ENCODE measurements around the gene TRAPPC2B. TPM values are rescaled to one million over a fixed set of nuclear protein-coding genes. Genes with fewer than 3 reads are reported as not detected.

Gene TRAPPC2B
- total RNA-seq, 3 donors from 2014 or later = 1.8 to 4.5 (median 3.3) TPM

GRCh38 chr19:57389730-57390598 is 26.6 kb downstream of the TRAPPC2B start, which contains the start of gene ZNF548:
ZNF548 (plus strand) TSS chr19:57389854; CDS start chr19:57390100, 246 bp downstream.
- Mint-ChIP-seq H3K4me1 (ENCODE audit: low read depth) (peaks cover 27% of the 10 kb centered on the region), H3K27me3 (ENCODE audit: low read depth) (no peaks in the 10 kb centered on the region), H3K9me3 (peaks cover 19% of the 10 kb centered on the region), H3K4me3 (peak within 1 kb of the TSS; percentile 95), H3K36me3 (ENCODE audit: insufficient read depth) (peaks cover 35% of the 10 kb centered on the region)
- DNase-seq (peak; percentile 96), ATAC-seq (peak; percentile 99)

- peaks cover 84% of the 10 kb centered on the region for H3K36me3 Mint-ChIP-seq (ENCODE audit: insufficient read depth)
- ATAC-seq = no peak
- DNase-seq = no peak
- peaks cover 51% of the 10 kb centered on the region for H3K9me3 Mint-ChIP-seq
- H3K27me3 Mint-ChIP-seq (ENCODE audit: low read depth) = no peaks in the 10 kb centered on the region
- no peak overlapping the region for H3K4me3 Mint-ChIP-seq
- peaks cover 15% of the 10 kb centered on the region for H3K4me1 Mint-ChIP-seq (ENCODE audit: low read depth)
Observed at GRCh38 chr19:57395710-57396109, 32.4 kb downstream of the TRAPPC2B start.

GRCh38 chr19:57398868-57399267 is 35.5 kb downstream of the TRAPPC2B start:
- ATAC-seq (no peak), DNase-seq (no peak)
- H3K36me3 Mint-ChIP-seq (ENCODE audit: insufficient read depth) = peaks cover 73% of the 10 kb centered on the region
- H3K27me3 Mint-ChIP-seq (ENCODE audit: low read depth) = no peaks in the 10 kb centered on the region
- H3K9me3 Mint-ChIP-seq = peaks cover 53% of the 10 kb centered on the region
- no peak overlapping the region for H3K4me3 Mint-ChIP-seq
- no peaks in the 10 kb centered on the region for H3K4me1 Mint-ChIP-seq (ENCODE audit: low read depth)

- Mint-ChIP-seq H3K4me3 (no peak overlapping the region), H3K27me3 (ENCODE audit: low read depth) (no peaks in the 10 kb centered on the region), H3K36me3 (ENCODE audit: insufficient read depth) (peaks cover 22% of the 10 kb centered on the region), H3K9me3 (peaks cover 15% of the 10 kb centered on the region), H3K4me1 (ENCODE audit: low read depth) (peaks cover 4% of the 10 kb centered on the region)
- ATAC-seq (no peak), DNase-seq (no peak)
Observed at GRCh38 chr19:57403737-57404563, 40.6 kb downstream of the TRAPPC2B start.

- ATAC-seq (peak; percentile 32 to 35), DNase-seq (peak; percentile 67)
- no peak overlapping the region for H3K4me3 Mint-ChIP-seq
- peaks cover 3% of the 10 kb centered on the region for H3K36me3 Mint-ChIP-seq (ENCODE audit: insufficient read depth)
- no peaks in the 10 kb centered on the region for H3K9me3 Mint-ChIP-seq
- H3K4me1 Mint-ChIP-seq (ENCODE audit: low read depth) = peaks cover 14% of the 10 kb centered on the region
- no peaks in the 10 kb centered on the region for H3K27me3 Mint-ChIP-seq (ENCODE audit: low read depth)
Observed at GRCh38 chr19:57406516-57407123, 43.3 kb downstream of the TRAPPC2B start.

GRCh38 chr19:57410877-57411671 is 47.7 kb downstream of the TRAPPC2B start, which contains the start of gene ZNF17:
ZNF17 (plus strand) TSS chr19:57411161; CDS start chr19:57413616, 2,455 bp downstream.
- Mint-ChIP-seq H3K4me1 (ENCODE audit: low read depth) (peaks cover 30% of the 10 kb centered on the region), H3K4me3 (peak within 1 kb of the TSS; percentile 95), H3K36me3 (ENCODE audit: insufficient read depth) (peaks cover 21% of the 10 kb centered on the region), H3K27me3 (ENCODE audit: low read depth) (no peaks in the 10 kb centered on the region), H3K9me3 (peaks cover 15% of the 10 kb centered on the region)
- DNase-seq (peak; percentile 87), ATAC-seq (peak; percentile 100)

Other genes with a start within 250 kb of the TRAPPC2B start
- gene USP29, start 243.6 kb upstream of the TRAPPC2B start, total RNA-seq = not detected
- not detected for gene ZIM3, start 218.3 kb upstream of the TRAPPC2B start, total RNA-seq
- not detected for gene DUXA, start 196.1 kb upstream of the TRAPPC2B start, total RNA-seq
- gene ZNF264, start 172.1 kb upstream of the TRAPPC2B start, total RNA-seq = 10 to 100 TPM; 20.2 to 26.9 (median 22.1) TPM
- gene AURKC, start 132.5 kb upstream of the TRAPPC2B start, total RNA-seq = 1 to 10 TPM in 1 of 3 donors, under 1 TPM in 1, not detected in 1; 0.82 to 1.2 TPM
- 10 to 100 TPM in 2 of 3 donors, 1 to 10 TPM in 1; 9.6 to 12.3 (median 12.0) TPM for gene ZNF805, start 122.9 kb upstream of the TRAPPC2B start, total RNA-seq
- gene ZNF460, start 83.1 kb upstream of the TRAPPC2B start, total RNA-seq = 10 to 100 TPM; 30.1 to 52.2 (median 49.2) TPM
- 1 to 10 TPM; 3.3 to 5.0 (median 3.5) TPM for gene ZNF543, start 43.1 kb upstream of the TRAPPC2B start, total RNA-seq
- 1 to 10 TPM; 3.3 to 4.5 (median 4.1) TPM for gene ZNF304, start 12.3 kb upstream of the TRAPPC2B start, total RNA-seq
- under 1 TPM; 0.63 to 0.76 (median 0.71) TPM for gene ZNF547, start within 50 bp of the TRAPPC2B start, total RNA-seq
- 10 to 100 TPM in 1 of 3 donors, 1 to 10 TPM in 2; 6.3 to 10.7 (median 8.7) TPM for gene ZNF548, start 26.3 kb downstream of the TRAPPC2B start, total RNA-seq
- gene ZNF17, start 47.6 kb downstream of the TRAPPC2B start, total RNA-seq = 10 to 100 TPM in 2 of 3 donors, 1 to 10 TPM in 1; 8.9 to 11.1 (median 10.8) TPM
- 10 to 100 TPM; 23.2 to 32.8 (median 26.5) TPM for gene ZNF749, start 71.8 kb downstream of the TRAPPC2B start, total RNA-seq
- under 1 TPM in 1 of 3 donors, not detected in 2; 0.08 TPM for gene VN1R1, start 93.6 kb downstream of the TRAPPC2B start, total RNA-seq
- 1 to 10 TPM; 3.1 to 3.7 (median 3.2) TPM for gene ZNF772, start 114.0 kb downstream of the TRAPPC2B start, total RNA-seq
- gene ZNF419, start 124.2 kb downstream of the TRAPPC2B start, total RNA-seq = 1 to 10 TPM; 3.3 to 4.2 (median 3.9) TPM
- 1 to 10 TPM; 4.5 to 4.6 (median 4.5) TPM for gene ZNF773, start 136.4 kb downstream of the TRAPPC2B start, total RNA-seq
- gene ZNF549, start 163.8 kb downstream of the TRAPPC2B start, total RNA-seq = 1 to 10 TPM; 3.2 to 4.1 (median 3.8) TPM
- 10 to 100 TPM in 1 of 3 donors, 1 to 10 TPM in 2; 8.3 to 10.9 (median 8.7) TPM for gene ZNF550, start 196.3 kb downstream of the TRAPPC2B start, total RNA-seq
- gene ZNF416, start 215.4 kb downstream of the TRAPPC2B start, total RNA-seq = 1 to 10 TPM; 2.8 to 2.9 (median 2.8) TPM
- 1 to 10 TPM; 3.7 to 5.6 (median 5.1) TPM for gene ZIK1, start 220.6 kb downstream of the TRAPPC2B start, total RNA-seq
- gene ZNF530, start 236.3 kb downstream of the TRAPPC2B start, total RNA-seq = 1 to 10 TPM; 4.7 to 7.7 (median 4.9) TPM

All from activated T-cell treated with anti-CD3 and anti-CD28 coated beads, Interleukin-2, amount 50 U/mL, for 4 hours (primary cell).